Mucosa of stomach (tissue), 1 donor: ENCODE measurements around the gene HHLA2.

Source experiments
- H3K27me3 ChIP-seq: one replicate; pipeline ENCODE4 v1.7.0; 2013; ENCODE audit warnings: mild to moderate bottlenecking, low read length; ENCODE audit not compliant: control insufficient read depth, insufficient read depth
- H3K36me3 ChIP-seq: one replicate; pipeline ENCODE4 v1.7.0; 2013; ENCODE audit warnings: low read length; ENCODE audit not compliant: control insufficient read depth, insufficient read depth
- H3K4me1 ChIP-seq: one replicate; pipeline ENCODE4 v1.7.0; 2013; ENCODE audit warnings: mild to moderate bottlenecking, low read length; ENCODE audit not compliant: control insufficient read depth, insufficient read depth
- H3K4me3 ChIP-seq: one replicate; pipeline ENCODE4 v1.7.0; 2013; ENCODE audit warnings: low read length
- H3K9ac ChIP-seq: one replicate; pipeline ENCODE4 v1.7.0; 2013; ENCODE audit warnings: mild to moderate bottlenecking, low read length, moderate library complexity
- H3K9me3 ChIP-seq: one replicate; pipeline ENCODE4 v1.7.0; 2013; ENCODE audit warnings: mild to moderate bottlenecking, low read length, moderate library complexity; ENCODE audit not compliant: control insufficient read depth
- donor health status: Pancreatic carcinoma.

HHLA2 gene

GRCh38 chr3:108416111-108416869 lies 119.9 kb downstream of the HHLA2 start:
- no peaks in the 10 kb centered on the region for H3K4me1 ChIP-seq
- no peaks in the 10 kb centered on the region for H3K9me3 ChIP-seq
- no peaks in the 10 kb centered on the region for H3K27me3 ChIP-seq
- H3K36me3 ChIP-seq = no peaks in the 10 kb centered on the region
- no peak overlapping the region for H3K4me3 ChIP-seq
- H3K9ac ChIP-seq = no peak overlapping the region

GRCh38 chr3:108420926-108421325 lies 124.6 kb downstream of the HHLA2 start:
- H3K4me1 ChIP-seq = no peaks in the 10 kb centered on the region
- H3K9me3 ChIP-seq = no peaks in the 10 kb centered on the region
- no peak overlapping the region for H3K9ac ChIP-seq
- H3K27me3 ChIP-seq = no peaks in the 10 kb centered on the region
- H3K36me3 ChIP-seq = no peaks in the 10 kb centered on the region
- no peak overlapping the region for H3K4me3 ChIP-seq
